Measurements from ENCODE around the gene ATXN1.

Gene ATXN1

DNA sequence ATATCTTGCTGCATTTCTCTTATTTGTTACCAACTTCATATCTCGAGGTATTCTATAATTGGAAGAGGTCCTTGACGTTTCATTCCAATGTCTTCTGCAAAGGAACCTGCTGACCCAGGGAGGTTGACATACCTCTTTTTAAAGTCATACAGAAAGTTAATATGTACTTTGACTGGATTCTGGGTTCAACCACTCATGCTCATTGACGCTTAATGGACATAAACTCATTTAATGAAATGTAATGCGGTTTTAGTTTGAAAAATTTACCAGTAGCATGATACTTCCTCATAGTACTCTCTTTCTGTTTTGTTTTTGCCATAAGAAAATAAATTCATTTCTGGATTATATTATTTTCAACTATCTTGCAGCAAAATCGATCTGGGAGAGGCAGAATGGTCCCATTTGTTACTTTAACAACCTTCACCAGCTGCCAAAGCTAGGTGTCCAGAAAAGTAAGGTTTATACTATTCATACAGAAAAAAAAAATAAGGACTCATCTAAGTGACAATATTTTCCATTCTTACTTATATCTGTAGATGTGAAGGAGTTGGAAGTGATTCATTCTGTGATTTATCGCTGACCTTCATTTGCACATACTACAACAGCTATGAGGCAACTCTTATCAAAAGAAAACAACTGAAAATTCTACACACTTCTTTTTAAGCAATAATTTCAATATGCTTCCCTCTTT is 101.6 kb downstream of the ATXN1 start:
- TF ChIP-seq CTCF (IDR thresholded peaks at IDR 0.05; ENCODE audit: control insufficient read depth, insufficient read depth, low read depth, low read length, missing control alignments), result no peak
- no peak overlapping the region for H3K4me3 ChIP-seq (ENCODE audit: control insufficient read depth, low read depth, low read length)
- no peak for DNase-seq (ENCODE audit: low read depth)

- TF ChIP-seq CTCF (IDR thresholded peaks at IDR 0.05; ENCODE audit: control insufficient read depth, insufficient read depth, low read depth, low read length, missing control alignments), result no peak
- no peak overlapping the region for H3K4me3 ChIP-seq (ENCODE audit: control insufficient read depth, low read depth, low read length)
- DNase-seq (ENCODE audit: low read depth), result no peak
These were observed 102.8 kb downstream of the ATXN1 start for GRCh38 chr6:16658348-16659034.

DNA sequence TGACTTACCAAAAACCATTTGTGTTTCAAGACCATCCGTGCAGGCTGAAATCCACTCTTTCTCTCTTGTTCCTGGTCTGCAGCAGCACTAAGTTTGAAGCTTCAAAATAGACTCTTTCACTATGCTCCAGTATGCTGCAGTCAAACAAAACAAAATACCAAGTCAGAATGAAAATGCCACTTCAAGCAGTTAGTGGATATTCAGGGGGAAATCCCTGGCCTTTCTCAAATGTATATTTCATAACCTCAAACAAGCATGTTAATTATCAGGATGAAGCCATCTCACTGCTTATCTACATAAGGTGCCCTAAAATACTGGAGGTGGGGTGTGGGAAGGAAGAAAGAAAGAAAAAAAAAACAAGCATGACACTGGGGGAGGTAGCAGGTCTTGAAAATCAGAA is 103.5 kb downstream of the ATXN1 start:
- no peak overlapping the region for H3K4me3 ChIP-seq (ENCODE audit: control insufficient read depth, low read depth, low read length)
- DNase-seq (ENCODE audit: low read depth), result no peak
- no peak for TF ChIP-seq CTCF (IDR thresholded peaks at IDR 0.05; ENCODE audit: control insufficient read depth, insufficient read depth, low read depth, low read length, missing control alignments)

- no peak overlapping the region for H3K4me3 ChIP-seq (ENCODE audit: control insufficient read depth, low read depth, low read length)
- DNase-seq (ENCODE audit: low read depth), result no peak
- TF ChIP-seq CTCF (IDR thresholded peaks at IDR 0.05; ENCODE audit: control insufficient read depth, insufficient read depth, low read depth, low read length, missing control alignments), result no peak
These were observed 104.8 kb downstream of the ATXN1 start for GRCh38 chr6:16656451-16656850.

GRCh38 chr6:16654701-16655100 is 106.6 kb downstream of the ATXN1 start:
- TF ChIP-seq CTCF (IDR thresholded peaks at IDR 0.05; ENCODE audit: control insufficient read depth, insufficient read depth, low read depth, low read length, missing control alignments), result no peak
- H3K4me3 ChIP-seq (ENCODE audit: control insufficient read depth, low read depth, low read length), result no peak overlapping the region
- DNase-seq (ENCODE audit: low read depth), result no peak

DNA sequence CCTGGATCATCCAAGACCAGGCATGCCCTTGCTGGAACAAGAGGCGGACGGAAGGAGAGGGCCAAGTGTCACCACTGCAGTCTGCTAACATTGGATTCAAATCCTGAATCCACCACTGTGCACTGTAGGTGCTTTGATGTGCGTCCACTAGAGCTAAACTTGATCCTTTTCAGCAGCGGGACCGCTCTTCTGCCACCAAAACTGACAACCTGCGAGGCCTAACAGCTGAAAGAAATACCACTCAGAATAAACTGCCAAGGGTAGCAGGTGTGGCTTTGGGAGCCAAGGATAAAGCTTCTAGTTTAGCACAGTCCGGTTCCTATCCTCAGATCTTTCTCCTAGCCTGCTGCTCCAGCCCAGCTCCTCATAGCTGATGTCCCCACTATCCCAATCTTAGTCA is 108.0 kb downstream of the ATXN1 start:
- no peak for TF ChIP-seq CTCF (IDR thresholded peaks at IDR 0.05; ENCODE audit: control insufficient read depth, insufficient read depth, low read depth, low read length, missing control alignments)
- H3K4me3 ChIP-seq (ENCODE audit: control insufficient read depth, low read depth, low read length), result no peak overlapping the region
- DNase-seq (ENCODE audit: low read depth), result no peak

Data from AG09309 (cell line).